GM19324 (cell line): ENCODE results near the gene NAP1L4.
"Not testable (repeated sequence)": the region's sequence is repeated elsewhere in the genome, so short reads cannot be mapped to it uniquely, and the experiment has no call there.

Experiments
- ATAC-seq: cut with Tn5 transposase; IDR thresholded peaks from one replicate; pipeline ENCODE4 v1.9.1; 2021; ENCODE audit warnings: mild to moderate bottlenecking, moderate library complexity; ENCODE audit not compliant: unreplicated experiment, low FRiP score

Gene NAP1L4

DNA sequence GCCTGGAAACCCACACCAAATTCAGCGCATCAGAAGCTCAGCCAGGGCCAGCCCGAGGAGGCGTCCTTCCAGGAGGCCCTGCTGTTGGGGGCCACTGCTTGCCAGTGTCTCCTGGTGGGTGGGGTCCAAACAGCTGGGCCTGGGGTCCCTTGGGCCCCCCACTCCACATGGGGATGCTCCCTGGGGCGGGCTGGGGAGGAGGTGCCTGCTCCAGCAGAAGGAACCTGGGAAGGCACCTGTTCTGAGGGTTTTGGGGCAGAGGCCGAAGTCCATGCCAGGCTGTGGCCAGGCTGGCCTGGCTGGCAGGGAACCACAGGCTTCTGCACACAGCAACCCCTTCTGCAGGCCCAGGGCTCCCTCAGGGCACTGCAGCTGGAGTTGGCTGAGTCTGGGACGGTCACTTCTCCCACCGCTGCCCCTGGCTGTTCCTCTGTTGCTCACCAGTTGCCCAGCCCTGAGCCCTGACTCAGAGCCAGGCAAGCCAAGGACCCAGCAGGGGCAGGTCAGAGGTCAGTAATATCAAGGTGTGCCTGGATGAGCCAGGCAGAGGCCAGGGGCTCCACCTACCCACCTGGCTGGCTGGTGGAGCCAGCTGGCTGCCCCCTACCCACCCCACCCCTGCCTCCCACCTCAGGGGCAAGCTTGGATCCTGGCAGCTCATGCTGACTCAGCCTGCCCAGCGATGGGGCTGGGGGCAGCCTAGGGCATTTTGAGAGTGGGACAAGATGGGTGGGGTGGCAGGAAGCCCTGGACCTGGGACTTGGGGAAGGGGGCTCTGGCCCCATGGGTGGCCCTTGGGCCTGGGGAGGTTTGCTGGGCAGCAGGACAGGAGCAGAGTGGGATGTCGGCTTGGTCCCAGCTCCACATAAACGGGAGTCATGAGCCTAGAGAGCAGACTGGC lies 51.0 kb downstream of the NAP1L4 start:
- no peak for ATAC-seq

DNA sequence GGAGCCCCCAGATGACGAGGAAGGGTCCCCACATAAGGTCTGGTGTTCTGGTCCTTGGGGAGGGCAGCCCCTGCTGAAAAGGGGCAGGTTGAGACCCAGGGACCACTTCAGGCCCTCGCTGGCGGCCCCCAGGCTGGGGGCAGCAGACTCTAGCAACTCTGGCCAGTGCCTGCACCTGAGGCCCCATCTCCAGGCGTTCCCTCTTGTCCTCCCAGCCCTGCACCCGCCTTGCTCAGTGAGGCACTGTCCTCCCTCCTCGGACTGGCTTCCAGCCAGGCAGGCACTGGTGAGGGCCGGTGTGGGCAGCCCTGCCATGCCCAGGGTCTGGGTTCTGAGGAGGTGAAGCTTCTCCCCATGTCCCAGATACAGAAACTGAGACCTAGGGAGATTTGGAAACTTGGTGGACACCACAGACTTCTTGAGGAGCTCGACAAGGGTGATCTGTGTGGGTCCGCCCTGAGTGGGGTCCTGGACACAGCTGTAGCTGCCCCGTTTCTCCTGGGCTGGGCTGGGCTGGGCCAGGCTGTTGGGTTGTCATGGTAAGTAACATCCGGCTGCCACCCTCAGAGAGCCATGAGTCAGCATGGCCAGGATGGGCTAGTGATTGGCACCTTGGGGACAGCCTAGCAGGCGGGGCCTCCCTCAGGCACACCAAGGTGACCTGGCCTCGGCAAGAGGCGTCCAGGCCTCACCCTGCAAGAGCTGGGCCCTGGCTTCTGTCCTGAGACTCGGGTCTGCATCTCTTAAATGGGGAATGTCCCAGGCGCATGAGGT lies 51.8 kb downstream of the NAP1L4 start:
- no peak for ATAC-seq

DNA sequence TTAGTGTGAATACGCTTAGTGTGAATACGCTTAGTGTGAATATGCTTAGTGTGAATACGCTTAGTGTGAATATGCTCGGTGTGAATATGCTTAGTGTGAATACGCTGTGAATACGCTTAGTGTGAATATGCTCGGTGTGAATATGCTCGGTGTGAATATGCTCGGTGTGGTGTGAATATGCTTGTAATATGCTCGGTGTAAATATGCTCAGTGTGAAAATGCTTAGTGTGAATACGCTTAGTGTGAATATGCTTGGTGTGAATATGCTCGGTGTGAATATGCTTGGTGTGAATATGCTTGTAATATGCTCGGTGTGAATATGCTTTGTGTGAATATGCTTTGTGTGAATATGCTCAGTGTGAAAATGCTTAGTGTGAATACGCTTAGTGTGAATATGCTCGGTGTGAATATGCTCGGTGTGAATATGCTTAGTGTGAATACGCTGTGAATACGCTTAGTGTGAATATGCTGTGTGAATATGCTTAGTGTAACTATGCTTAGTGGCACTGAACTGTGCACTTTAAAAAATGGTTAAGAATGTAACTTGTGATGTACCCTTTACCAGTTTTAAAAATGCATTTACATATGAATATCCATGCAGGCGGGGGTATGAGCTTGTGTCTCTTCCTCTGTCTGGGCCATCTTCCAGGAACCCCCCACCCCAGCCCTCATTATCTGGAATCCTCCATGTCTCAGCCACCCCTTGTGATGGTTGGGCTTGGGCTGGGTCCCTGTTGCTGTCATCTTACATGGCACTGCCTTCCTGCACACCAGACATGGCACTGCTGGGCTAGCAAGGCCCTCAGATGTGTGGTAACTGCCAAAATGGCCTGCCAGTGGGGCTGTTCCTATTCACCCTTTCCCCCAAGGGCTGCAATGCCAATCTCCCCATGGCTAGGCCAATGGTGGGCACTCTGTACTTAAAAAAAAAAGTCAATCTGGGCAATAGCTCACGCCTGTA lies 53.4 kb downstream of the NAP1L4 start:
- not testable (repeated sequence) for ATAC-seq

DNA sequence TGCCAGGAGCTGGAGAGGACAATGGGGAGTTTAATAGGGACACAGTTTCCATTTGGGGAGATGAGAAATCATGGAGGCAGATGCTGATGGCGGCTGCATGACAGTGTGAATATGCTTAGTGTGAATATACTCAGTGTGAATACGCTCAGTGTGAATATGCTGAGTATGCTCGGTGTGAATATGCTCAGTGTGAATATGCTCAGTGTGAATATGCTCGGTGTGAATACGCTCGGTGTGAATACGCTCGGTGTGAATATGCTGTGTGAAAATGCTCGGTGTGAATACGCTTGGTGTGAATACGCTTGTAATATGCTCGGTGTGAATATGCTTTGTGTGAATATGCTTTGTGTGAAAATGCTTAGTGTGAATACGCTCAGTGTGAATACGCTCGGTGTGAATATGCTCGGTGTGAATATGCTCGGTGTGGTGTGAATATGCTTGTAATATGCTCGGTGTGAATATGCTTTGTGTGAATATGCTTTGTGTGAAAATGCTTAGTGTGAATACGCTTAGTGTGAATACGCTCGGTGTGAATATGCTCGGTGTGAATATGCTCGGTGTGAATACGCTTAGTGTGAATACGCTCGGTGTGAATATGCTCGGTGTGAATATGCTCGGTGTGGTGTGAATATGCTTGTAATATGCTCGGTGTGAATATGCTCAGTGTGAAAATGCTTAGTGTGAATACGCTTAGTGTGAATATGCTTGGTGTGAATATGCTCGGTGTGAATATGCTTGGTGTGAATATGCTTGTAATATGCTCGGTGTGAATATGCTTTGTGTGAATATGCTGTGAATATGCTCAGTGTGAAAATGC lies 54.3 kb downstream of the NAP1L4 start:
- ATAC-seq: not testable (repeated sequence)

DNA sequence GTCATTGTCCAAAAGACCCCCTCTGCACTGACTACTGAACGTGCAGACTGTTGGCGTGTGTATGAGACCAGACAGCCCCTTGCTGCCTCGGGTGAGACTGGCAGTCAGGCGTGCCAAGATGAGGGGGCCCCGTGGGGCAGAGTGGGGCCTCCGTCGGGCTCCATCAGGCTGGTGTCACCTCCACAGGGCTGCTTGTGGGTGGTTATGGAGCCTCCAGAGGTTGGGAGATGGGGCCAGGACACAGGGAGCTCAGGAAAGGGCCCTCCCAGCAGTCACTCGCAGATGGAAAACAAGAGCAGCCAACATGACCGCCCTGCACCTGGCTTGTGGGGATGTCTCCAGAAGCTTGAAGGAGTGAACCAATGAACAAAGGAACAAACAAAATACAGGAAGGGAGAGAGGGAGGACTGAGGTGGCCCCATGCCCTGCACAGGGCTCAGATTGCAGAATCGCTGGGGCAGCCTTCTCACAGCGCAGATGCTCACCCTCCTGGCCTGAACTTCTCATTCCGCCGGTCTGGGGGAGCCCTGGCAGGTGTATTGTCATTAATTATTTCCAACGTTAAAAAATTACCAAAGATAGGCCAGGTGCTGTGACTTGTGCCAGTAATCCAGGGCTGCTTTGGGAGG lies 57.4 kb downstream of the NAP1L4 start:
- ATAC-seq: no peak

DNA sequence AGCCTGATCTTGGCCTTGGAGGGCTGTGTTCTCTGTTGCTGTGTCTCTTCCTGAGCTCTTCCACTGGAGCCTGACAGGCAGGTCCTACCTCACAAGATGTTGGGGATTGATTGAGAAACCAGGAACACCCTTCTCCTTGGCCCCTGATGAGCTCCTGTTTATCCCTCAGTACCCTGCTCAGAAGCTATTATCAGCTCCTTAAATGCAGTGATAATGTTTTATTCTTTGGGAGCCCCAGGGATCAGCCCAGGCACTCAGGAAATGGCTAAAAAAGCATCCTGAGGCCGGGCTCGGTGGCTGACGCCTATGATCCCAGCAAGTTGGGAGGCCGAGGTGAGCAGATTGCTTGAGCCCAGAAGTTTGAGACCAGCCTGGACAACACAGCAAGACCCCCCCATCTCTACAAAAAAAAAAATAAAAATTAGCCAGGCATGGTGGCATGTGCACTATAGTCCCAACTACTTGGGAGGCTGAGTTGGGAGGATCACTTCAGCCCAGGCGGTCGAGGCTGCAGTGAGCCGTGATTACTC lies 58.0 kb downstream of the NAP1L4 start:
- no peak for ATAC-seq

DNA sequence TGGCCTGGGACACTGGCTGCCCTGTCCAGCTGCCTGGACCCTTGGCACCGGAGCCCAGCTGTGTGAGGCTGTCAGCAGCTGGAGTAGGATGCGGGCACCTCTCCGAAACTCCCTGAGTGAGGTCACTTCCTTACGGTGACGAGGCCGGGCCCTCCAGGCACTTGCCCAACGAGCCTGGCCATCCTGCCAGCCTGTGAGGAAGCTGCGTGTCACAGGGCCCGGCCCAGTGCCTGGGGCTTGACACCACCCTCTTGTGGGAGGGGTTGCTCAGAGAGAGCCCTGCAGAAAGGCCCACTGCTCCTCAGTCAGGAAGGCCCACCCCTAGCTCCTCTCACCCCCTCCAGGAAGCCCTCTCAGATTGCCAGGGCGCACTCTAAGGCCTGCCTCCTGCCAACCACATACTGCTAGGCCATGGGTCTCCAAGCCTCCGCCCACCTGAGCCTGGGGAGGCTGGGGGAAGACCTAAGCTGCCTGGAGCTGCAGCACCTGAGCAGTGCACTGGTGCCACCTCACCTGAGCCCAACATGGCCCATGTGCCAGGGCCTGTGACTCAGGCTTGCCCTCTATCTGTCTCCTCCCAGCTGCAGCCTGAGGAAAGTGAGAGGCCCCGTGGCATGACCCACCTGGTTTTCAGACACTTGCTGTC lies 58.6 kb downstream of the NAP1L4 start:
- no peak for ATAC-seq

DNA sequence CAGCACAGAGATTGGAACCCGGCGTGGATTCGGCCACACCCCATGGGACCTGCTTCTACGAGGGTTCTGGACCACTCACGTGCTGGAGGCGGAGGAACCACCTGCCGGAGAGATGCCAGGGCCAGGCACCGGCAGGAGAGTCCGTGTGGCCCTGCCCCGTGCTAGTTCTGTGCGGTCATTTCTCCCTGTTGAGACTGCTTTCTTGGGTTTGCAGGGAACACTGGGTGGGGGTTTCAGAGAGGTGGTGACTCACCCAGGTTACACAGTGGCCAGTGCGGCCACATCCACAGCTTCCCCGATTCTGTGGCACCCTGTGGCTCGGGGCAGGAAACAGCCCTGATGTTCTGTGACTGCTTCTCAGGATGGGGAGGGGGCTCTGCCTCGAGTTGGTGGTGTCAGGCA lies 59.3 kb downstream of the NAP1L4 start:
- no peak for ATAC-seq

DNA sequence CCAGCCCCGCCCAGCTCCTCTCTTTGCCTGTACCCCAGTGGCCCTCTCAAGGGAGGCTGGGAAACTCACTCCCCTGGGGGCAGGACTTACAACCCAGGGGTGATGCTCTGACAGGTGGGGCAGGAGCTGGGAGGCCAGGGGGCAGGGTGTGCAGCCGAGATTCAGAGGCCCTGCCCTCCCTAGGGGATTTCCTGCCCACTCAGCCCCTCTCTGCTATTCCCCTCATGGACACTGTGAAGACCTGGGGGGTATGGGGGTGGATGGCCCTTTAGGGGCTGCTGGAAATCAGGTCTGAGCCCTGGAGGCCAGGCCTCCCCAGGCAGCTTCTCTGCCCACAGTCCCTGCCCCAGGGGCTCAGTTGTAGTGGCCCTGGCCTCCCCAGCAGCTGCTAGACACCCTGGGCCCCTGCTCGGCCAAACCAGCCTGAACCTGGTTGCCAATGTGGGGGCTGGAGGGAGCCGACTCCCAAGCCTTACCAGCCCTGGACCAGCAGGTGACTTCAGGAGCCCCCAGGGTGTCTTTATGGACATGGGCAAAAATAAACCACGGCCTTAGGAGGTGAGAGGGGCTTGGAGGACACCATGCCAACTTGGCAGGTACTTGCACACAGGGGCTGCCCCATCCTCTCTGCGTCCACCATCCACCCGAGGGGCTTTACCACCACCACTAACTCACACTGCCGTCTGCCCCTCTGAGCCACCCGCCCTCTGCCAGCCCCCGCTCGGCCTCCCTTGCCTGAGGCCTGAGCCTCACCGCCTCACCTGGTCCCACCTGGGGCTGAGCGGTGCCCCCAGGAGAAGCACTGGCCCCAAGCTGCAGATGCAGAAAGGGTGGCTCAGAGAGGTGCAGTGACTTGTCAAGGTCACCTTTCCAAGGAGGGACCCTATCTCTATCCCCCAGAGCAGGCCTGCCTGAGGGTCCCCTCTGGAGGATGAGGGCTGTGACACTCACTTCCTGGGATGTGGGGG lies 60.1 kb downstream of the NAP1L4 start:
- ATAC-seq: no peak

DNA sequence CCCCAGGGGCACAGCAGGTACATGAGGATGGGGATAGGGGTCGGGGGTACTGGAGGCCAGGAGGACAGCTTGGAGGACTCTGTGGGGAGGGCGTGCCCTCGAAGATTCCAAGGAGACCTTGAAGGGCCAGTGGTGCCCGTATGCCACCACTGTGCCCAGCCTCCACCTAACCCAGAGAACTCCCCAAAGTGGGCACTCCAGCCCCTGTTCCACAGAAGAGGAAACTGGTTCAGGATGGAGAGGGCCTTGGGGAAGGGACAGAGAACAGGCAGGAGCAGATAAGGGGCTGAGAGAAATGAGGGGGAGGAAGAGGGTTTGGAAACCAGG lies 60.7 kb downstream of the NAP1L4 start:
- ATAC-seq: no peak

DNA sequence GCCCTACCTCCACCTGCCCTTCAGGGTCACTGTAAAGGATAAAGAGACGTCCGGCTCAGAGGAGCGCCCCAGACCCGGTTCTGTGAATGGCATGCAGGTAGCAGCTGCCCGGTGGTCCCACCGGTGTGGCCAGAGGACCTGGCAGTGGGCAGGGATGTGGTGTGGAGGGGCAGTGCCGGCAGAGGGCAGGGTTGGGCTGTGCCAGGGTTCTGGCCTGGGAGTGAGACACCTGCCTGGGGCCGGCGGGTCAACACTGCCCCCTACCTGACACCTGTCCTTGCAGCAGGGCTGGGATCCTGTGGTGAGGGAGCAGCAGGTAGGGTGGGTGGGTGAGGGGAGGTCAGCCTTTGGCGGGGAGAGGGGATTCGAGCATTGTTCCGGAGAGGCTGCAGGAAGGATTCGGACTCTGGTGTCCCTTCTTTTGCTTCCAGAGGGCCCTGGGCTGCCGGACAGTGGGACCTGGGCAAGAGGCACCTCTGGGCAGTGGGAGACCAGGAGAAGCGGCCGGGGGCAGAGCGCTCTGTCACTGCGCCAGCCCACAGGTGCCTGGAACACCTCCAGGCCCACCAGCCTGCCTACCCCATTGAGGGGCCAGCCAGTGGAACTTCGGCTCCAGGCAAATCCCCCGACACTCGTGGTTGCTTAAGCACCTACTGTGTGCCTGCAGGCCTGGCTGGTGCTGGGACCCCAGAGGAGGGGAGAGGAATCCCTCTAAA lies 61.3 kb downstream of the NAP1L4 start:
- peak; percentile 39 for ATAC-seq

DNA sequence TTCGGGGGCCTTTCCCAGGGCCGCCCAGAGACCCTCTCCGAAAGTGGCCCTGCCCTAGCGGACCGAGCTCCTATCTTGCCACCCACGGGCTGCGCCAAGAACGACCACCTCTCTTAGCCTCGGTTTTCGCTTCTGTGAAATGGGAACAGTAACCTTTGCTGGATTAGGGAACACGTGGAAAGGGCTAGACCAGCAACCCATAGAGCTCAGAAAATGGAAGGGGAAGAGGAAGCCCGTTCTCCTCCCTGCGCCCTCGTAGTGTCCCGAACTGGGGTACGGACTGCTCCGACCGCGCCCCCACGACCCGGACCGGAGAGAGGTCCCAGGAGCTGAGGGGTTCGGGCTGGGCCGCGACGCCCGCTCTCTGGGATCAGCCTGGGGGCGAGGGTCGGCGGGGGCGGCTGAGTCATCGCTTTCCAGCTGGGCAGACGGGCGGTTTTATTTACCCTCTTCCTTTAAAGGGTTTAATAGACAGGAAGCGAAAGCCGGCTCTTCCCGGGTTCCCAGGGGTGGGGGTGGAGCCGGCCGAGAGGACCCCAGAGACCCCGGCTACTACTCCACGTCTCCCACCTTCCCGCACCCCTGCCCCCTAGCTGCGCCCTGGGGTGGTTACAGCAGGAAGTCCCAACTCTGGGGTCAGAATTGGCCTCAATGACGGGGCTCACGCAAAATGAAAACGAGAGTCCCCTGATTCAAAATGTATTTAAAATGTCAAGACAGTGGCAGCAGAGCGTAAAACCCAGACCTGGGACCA lies 62.0 kb downstream of the NAP1L4 start:
- no peak for ATAC-seq

DNA sequence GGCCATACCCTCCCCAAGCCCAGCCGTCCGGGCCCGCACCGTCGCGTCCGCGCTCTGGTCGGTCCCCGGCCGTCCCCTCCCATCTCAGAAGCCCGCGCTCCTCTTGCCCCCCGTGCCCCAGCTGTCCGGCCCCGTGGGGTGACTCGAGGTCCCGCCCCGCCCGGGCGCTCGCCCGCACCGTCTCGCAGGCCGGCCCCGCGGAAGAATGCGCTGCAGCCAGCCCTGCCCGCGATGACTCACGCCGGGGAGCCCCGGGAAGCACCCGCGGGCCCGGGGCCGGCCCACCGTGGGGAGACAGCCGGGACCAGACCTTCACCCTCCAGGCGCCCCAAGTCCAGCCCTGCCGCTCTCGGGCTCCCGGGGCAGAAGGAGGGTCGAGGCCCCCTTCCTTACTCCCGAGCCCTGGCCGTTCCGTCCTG lies 62.6 kb downstream of the NAP1L4 start:
- no peak for ATAC-seq

DNA sequence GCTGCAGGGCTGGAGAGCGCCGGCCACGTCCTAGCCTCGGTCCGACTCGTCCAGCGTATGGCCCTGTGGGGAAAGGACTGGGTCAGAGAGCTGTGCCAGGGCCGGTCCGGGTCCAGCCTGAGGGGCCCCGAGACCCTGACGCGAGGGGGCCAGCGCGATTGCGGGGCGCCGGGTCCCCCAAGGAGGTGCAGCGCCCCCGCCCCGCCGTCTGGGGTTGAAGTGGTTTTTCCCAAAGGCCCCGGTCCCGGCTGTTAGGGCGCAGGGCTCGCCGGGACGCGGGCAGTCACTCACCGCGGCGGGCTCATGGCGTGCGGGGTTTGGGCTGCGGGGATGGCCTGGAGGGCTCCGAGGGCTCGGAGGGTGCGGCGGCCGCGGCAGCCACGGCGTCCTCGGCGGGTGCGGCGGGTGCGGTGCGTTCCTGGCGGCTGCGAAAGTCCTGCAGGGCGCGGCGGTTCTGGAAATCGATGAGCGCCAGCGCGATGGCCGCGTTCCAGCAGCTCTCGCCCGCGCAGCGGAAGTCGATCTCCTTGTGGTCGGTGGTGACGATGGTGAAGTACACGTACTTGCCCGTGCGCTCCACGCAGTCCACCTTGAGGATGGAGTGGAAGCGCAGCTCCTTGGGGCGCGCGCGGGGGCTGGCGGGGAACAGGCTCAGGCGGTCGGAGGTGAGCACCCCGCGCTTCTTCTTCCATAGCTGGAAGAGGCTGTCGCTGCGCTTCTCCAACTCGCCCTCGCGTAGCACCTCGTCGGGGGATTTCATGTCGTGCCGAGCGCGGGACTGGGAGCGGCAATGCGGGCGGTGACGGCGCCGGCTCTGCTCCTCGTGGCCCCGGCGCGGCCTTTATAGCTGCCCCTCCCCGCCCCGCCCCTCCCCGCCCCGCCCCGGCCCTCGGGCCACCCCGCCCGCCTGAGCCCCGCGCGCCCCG lies 63.3 kb downstream of the NAP1L4 start, which contains the start of gene PHLDA2:
Gene PHLDA2 (minus strand): TSS at position 816 of the 926 bp plus-strand sequence. CDS start 56 bp downstream, at position 760.
- no peak for ATAC-seq
